Thyroid gland (tissue), 4 donors: Measurements from ENCODE around the gene CASP8AP2.
"Not testable (repeated sequence)": the region's sequence is repeated elsewhere in the genome, so short reads cannot be mapped to it uniquely, and the experiment has no call there.

Experiments used
- POLR2A ChIP-seq, 2 donors: fragments of 450-650 bp; IDR thresholded peaks; one replicate each; pipeline ENCODE4 v1.6.1; 2017; ENCODE audit warnings: antibody characterized with exemption in 2 of 2, mild to moderate bottlenecking in 2 of 2, moderate library complexity in 1 of 2
- TF ChIP-seq, protein P1 (sequence below), 6 experiments: fragments of 200-600 bp in 3 of 6; fragments of 450-650 bp in 3 of 6; sonication (generic) in 3 of 6; IDR thresholded peaks; one replicate each; pipeline ENCODE4 v1.5.1; 2016 to 2019; ENCODE audit warnings: antibody characterized with exemption in 6 of 6, mild to moderate bottlenecking in 2 of 6, inconsistent platforms in 1 of 6, moderate library complexity in 1 of 6

DNA sequence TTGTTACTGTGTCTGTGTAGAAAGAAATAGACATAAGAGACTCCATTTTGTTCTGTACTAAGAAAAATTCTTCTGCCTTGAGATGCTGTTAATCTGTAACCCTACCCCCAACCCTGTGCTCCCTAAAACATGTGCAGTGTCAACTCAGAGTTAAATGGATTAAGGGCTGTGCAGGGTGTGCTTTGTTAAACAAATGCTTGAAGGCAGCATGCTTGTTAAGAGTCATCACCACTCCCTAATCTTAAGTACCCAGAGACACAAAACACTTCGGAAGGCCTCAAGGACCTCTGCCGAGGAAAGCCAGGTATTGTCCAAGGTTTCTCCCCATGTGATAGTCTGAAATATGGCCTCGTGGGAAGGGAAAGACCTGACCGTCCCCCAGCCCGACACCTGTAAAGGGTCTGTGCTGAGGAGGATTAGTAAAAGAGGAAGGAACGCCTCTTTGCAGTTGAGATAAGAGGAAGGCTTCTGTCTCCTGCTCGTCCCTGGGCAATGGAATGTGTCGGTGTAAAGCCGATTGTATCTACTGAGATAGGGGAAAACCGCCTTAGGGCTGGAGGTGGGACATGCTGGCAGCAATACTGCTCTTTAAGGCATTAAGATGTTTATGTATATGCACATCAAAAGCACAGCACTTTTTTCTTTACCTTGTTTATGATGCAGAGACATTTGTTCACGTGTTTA lies 61.3 kb downstream of the CASP8AP2 start:
- TF ChIP-seq, protein P1, sequence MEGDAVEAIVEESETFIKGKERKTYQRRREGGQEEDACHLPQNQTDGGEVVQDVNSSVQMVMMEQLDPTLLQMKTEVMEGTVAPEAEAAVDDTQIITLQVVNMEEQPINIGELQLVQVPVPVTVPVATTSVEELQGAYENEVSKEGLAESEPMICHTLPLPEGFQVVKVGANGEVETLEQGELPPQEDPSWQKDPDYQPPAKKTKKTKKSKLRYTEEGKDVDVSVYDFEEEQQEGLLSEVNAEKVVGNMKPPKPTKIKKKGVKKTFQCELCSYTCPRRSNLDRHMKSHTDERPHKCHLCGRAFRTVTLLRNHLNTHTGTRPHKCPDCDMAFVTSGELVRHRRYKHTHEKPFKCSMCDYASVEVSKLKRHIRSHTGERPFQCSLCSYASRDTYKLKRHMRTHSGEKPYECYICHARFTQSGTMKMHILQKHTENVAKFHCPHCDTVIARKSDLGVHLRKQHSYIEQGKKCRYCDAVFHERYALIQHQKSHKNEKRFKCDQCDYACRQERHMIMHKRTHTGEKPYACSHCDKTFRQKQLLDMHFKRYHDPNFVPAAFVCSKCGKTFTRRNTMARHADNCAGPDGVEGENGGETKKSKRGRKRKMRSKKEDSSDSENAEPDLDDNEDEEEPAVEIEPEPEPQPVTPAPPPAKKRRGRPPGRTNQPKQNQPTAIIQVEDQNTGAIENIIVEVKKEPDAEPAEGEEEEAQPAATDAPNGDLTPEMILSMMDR (IDR thresholded peaks at IDR 0.05) = not testable (repeated sequence)
- not testable (repeated sequence) for TF ChIP-seq POLR2A (IDR thresholded peaks at IDR 0.05)
